ENCODE measurements around the gene CLIC3.

The CLIC3 gene

GRCh38 chr9:137040568-137040967, 44.2 kb upstream of the CLIC3 start:
- Histone ChIP-seq H3K9me3 (replicated peaks; ENCODE audit: insufficient read depth, low read length) (no peaks in the 10 kb centered on the region), H3F3A (ENCODE audit: insufficient read depth, low read length) (no peaks in the 10 kb centered on the region), H3K9me2 (replicated peaks; ENCODE audit: insufficient read depth, low read length) (no peaks in the 10 kb centered on the region), H3K79me2 (ENCODE audit: low read length) (no peaks in the 10 kb centered on the region), H3K27ac (ENCODE audit: low read length) (no peak overlapping the region), H3K36me3 (replicated peaks; ENCODE audit: insufficient read depth, low read length) (no peaks in the 10 kb centered on the region), H4K20me1 (ENCODE audit: insufficient read depth, low read length) (no peaks in the 10 kb centered on the region), H3K9ac (ENCODE audit: low read length) (no peak overlapping the region), H3K27me3 (replicated peaks; ENCODE audit: insufficient read depth, low read length) (peaks cover 85% of the 10 kb centered on the region), H2AFZ (ENCODE audit: low read length) (no peak overlapping the region), H3K4me1 (ENCODE audit: low read length) (no peaks in the 10 kb centered on the region), H3K4me3 (ENCODE audit: low read length) (no peak overlapping the region), H3K4me2 (ENCODE audit: low read depth, low read length) (no peak overlapping the region)
- DNase-seq: no peak
- TF ChIP-seq CTCF (IDR thresholded peaks at IDR 0.05; ENCODE audit: low read length): no peak

- Histone ChIP-seq H3F3A (ENCODE audit: insufficient read depth, low read length) (no peaks in the 10 kb centered on the region), H3K36me3 (replicated peaks; ENCODE audit: insufficient read depth, low read length) (no peaks in the 10 kb centered on the region), H3K4me1 (ENCODE audit: low read length) (no peaks in the 10 kb centered on the region), H3K4me2 (ENCODE audit: low read depth, low read length) (no peak overlapping the region), H3K4me3 (ENCODE audit: low read length) (no peak overlapping the region), H3K9me3 (replicated peaks; ENCODE audit: insufficient read depth, low read length) (no peaks in the 10 kb centered on the region), H2AFZ (ENCODE audit: low read length) (no peak overlapping the region), H3K27ac (ENCODE audit: low read length) (no peak overlapping the region), H3K27me3 (replicated peaks; ENCODE audit: insufficient read depth, low read length) (peaks cover 78% of the 10 kb centered on the region), H3K79me2 (ENCODE audit: low read length) (no peaks in the 10 kb centered on the region), H3K9me2 (replicated peaks; ENCODE audit: insufficient read depth, low read length) (no peaks in the 10 kb centered on the region), H3K9ac (ENCODE audit: low read length) (no peak overlapping the region), H4K20me1 (ENCODE audit: insufficient read depth, low read length) (no peaks in the 10 kb centered on the region)
- TF ChIP-seq EZH2phosphoT487 (IDR thresholded peaks at IDR 0.05; ENCODE audit: low read length) (no peak), EZH2 (optimal IDR thresholded peaks at IDR 0.05; ENCODE audit: low read depth, low read length) (no peak), CTCF (IDR thresholded peaks at IDR 0.05; ENCODE audit: low read length) (no peak)
- no peak for DNase-seq
Measured at GRCh38 chr9:137039611-137040366, 43.4 kb upstream of the CLIC3 start.

GRCh38 chr9:137038916-137039315, 42.5 kb upstream of the CLIC3 start:
- Histone ChIP-seq H3K27me3 (replicated peaks; ENCODE audit: insufficient read depth, low read length) (peaks cover 76% of the 10 kb centered on the region), H3K36me3 (replicated peaks; ENCODE audit: insufficient read depth, low read length) (no peaks in the 10 kb centered on the region), H3K27ac (ENCODE audit: low read length) (no peak overlapping the region), H3F3A (ENCODE audit: insufficient read depth, low read length) (no peaks in the 10 kb centered on the region; the same call in 1 of the 2 replicates), H3K9ac (ENCODE audit: low read length) (no peak overlapping the region), H3K9me3 (replicated peaks; ENCODE audit: insufficient read depth, low read length) (no peaks in the 10 kb centered on the region), H2AFZ (ENCODE audit: low read length) (no peak overlapping the region), H3K4me3 (ENCODE audit: low read length) (no peak overlapping the region), H3K4me2 (ENCODE audit: low read depth, low read length) (no peak overlapping the region), H3K4me1 (ENCODE audit: low read length) (no peaks in the 10 kb centered on the region), H4K20me1 (ENCODE audit: insufficient read depth, low read length) (no peaks in the 10 kb centered on the region), H3K9me2 (replicated peaks; ENCODE audit: insufficient read depth, low read length) (no peaks in the 10 kb centered on the region), H3K79me2 (ENCODE audit: low read length) (no peaks in the 10 kb centered on the region)
- DNase-seq: no peak
- no peak for TF ChIP-seq EZH2 (optimal IDR thresholded peaks at IDR 0.05; ENCODE audit: low read depth, low read length)
- TF ChIP-seq CTCF (IDR thresholded peaks at IDR 0.05; ENCODE audit: low read length): no peak
- no peak for TF ChIP-seq EZH2phosphoT487 (IDR thresholded peaks at IDR 0.05; ENCODE audit: low read length)
